ENCODE data around the gene TAMM41.

- TF ChIP-seq POLR2A (IDR thresholded peaks at IDR 0.05) (no peak), EP300 (IDR thresholded peaks at IDR 0.05) (no peak)
Observed at GRCh38 chr3:11778248-11778647, 68.4 kb downstream of the TAMM41 start.
